NCI-H146 treated with DMSO at 0.1 percent for 48 hours (cell line): ENCODE results near the gene IDNK.

ENCODE experiments used
- DNase-seq: peaks from one replicate; lab custom pipeline; 2025; ENCODE audit not compliant: unreplicated experiment; lab: John Stamatoyannopoulos, UW

The IDNK gene

DNA sequence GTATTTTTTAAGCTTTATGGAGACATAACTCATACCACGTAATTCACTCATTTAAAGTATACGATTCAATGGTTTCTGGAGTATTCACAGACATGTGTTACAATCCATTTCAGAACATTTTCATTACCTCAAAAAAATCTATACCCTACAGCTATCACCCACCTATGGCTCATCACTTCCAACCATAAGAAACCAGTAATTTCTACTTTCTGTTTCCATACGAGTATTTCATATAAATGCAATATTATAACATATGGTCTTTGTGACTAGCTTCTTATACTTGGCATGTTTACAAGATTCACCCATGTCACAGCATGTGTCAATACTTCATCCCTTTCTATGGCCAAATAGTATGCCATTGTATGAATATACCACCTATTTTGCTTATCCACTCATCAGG lies 66.0 kb downstream of the IDNK start:
- DNase-seq, result no peak

DNA sequence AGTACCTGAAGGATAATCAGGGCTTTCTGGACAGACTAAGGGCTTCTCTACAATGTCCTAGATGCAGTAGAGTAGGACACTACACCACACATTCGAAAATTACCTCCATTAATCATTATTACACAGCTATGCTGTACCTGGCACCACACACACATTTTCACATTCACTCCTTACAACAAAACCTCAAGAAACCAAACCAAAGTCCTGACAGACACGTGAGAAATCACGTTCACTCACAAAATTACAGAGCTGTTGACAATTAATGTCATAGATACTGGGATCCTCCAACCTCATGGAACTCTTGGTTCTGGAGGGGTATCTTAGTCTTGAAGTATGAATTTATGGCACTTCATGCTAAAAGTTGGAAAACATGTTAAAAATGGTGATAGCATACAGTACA lies 68.5 kb downstream of the IDNK start:
- DNase-seq, result no peak
